GM21528 (cell line): ENCODE measurements around the gene SPNS2.
"Not testable (repeated sequence)": the region's sequence is repeated elsewhere in the genome, so short reads cannot be mapped to it uniquely, and the experiment has no call there.

Experiments
- ATAC-seq: cut with Tn5 transposase; IDR thresholded peaks from one replicate; pipeline ENCODE4 v1.9.1; 2021; ENCODE audit warnings: mild to moderate bottlenecking, moderate library complexity; ENCODE audit not compliant: unreplicated experiment, low FRiP score

SPNS2 gene

DNA sequence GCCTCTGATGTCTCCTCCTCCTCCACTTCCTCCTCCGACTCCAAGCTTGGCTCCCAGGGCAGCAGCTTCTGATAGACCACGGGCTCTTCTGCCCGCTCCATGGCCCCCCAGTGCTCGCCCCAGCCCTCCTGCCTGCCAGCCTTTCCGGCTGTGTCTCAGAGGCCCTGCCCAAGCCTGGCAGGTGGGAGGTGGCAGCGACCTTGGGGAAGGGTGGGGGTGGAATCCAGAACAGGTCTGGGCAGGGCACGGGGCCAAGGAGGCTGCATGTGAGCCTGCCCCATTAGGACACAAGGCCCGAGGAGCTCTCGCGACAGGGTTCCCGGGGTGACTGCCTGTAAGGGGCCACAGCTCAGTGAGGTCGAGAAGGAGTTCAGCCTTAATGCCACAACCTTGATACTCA is 61.7 kb downstream of the SPNS2 start, which contains the start of gene GGT6:
GGT6 (minus strand) TSS at position 157 of the 400 bp plus-strand sequence; CDS start at position 101, 56 bp downstream.
- ATAC-seq, result no peak

DNA sequence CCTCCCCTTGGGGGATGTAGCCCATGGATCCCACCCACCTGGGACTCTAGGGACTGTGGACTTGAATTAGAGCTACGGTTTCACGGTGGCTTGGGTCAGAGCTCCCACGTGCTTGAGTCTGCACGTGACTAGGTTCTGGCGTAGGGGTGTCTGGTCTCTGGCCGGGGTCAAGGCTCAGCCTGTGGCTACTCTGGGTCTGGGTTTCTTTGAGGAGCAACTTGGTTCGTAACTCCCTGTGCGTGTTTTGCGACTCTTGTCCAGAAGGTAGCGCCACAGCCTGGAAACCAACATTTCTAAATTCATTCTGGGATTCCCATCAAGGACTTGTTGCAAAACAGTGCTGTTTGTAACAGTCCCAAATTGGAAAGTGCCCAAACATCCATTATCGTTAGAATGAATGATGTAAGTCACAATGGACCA is 62.2 kb downstream of the SPNS2 start:
- no peak for ATAC-seq

- ATAC-seq, result no peak
Measured at GRCh38 chr17:4562015-4562969, 63.6 kb downstream of the SPNS2 start.

- no peak for ATAC-seq
Measured at GRCh38 chr17:4565209-4566141, 66.8 kb downstream of the SPNS2 start.

GRCh38 chr17:4566785-4567184 is 68.1 kb downstream of the SPNS2 start:
- no peak for ATAC-seq

DNA sequence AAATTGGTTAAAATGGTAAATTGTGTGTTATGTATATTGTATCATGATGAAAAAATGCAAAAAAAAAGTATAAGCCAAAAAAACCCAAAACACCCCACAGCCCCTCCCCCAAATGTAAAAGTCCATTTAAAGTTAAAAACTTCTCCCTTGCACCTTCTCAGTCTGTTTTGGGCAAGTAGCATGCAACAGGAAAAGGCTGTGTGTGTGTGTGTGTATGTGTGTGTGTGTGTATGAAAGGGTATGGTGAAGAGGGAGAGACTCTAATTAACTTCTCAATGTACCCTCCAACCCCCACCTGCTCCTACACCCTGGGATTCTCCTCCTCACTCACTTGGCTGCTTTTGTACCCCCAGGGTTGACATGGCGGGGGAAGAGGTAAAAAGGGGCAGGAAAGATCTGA is 70.9 kb downstream of the SPNS2 start:
- no peak for ATAC-seq

DNA sequence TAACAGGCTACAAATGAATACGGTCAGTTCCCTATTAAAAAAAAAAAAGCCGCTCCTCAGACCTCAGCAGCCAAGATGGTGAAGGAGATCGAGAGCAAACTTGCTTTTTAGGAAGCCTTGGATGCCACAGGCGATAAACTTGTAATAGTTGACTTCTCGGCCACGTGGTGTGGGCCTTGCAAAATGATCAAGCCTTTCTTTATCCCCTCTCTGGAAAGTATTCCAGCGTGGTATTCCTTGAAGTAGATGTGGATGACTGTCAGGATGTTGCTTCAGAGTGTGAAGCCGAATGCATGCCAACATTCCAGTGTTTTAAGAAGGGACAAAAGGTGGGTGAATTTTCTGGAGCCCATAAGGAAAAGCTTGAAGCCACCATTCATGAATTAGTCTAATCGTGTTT is 73.5 kb downstream of the SPNS2 start:
- no peak for ATAC-seq

DNA sequence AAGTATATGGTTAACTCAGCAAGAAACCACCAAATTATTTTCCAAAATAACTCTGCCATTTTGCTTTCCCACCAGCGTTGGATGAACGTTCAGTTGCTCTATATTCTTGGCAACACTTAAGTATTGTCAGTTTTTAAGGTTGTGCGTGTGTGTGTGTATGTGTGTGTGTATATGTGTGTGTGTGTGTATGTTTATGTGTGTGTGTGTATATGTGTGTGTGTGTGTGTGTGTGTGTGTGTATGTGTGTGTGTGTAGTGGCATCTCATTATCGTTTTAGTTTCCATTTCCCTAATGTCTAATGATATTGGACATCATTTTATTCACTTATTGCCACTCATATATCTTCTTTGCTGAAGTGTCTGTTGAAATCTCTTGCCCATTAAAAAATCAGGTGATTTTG is 74.4 kb downstream of the SPNS2 start:
- ATAC-seq, result no peak

DNA sequence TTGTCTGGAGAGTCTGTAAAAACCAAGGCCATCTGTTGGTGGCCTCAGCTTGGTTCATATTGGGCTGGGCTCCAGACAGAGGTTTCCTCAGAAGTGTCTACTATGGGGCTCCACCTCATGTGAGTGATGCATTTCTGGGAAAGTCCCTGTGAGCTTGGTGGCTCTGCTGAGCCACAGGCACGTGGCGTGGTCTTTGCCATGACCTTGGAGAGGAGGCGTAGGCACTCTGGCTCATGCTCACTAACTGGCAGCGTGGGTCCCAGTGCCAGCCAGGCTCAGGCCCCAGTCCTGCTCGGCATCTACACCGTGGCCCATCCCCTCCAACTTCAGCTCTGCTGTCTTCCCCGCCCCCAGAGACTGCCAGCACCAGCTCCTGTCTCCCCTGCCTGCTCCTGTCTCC is 75.0 kb downstream of the SPNS2 start:
- ATAC-seq, result no peak

- no peak for ATAC-seq
Measured at GRCh38 chr17:4574448-4575045, 75.9 kb downstream of the SPNS2 start.

GRCh38 chr17:4576161-4576558 is 77.5 kb downstream of the SPNS2 start:
- no peak for ATAC-seq

GRCh38 chr17:4576729-4577322 is 78.1 kb downstream of the SPNS2 start:
- no peak for ATAC-seq

DNA sequence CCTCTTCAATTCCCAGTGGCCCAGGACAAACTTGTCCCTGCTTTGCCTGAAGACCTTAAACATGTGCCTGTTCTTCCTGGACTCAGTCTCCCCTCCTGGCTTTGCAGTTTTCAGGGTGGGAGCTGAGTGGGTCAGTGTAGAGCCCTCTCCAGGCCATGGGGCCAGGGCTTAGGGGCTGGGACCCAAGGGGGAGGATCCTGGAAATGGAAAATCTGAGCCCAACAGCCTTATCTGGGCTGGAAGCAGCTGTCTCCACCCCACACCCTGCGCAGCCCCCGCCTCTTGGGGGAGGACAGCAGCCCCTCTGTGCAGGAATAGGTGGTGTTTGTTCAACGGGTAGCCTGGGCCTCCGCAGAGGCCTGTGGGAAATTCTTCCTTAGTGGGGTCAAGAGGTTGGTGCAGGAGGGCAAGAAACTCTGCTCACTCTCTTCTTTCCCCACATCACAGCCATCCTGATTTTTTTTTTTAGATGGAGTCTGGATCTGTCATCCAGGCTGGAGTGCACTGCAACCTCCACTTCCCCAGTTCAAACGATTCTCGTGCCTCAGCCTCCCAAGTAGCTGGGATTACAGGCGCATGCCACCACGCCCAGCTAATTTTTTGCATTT is 78.8 kb downstream of the SPNS2 start:
- ATAC-seq, result no peak

DNA sequence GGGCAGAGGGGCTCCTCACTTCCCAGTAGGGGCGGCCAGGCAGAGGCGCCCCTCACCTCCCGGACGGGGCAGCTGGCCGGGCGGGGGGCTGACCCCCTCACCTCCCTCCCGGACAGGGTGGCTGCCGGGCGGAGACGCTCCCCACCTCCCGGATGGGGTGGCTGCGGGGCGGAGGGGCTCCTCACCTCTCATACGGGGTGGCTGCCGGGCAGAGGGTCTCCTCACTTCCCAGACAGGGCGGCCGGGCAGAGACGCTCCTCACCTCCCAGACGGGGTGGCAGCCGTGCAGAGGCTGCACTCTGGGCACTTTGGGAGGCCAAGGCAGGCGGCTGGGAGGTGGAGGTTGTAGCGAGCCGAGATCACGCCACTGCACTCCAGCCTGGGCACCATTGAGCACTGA is 79.7 kb downstream of the SPNS2 start:
- not testable (repeated sequence) for ATAC-seq

- no peak for ATAC-seq
Measured at GRCh38 chr17:4579678-4580077, 81.0 kb downstream of the SPNS2 start.

GRCh38 chr17:4580291-4580690 is 81.6 kb downstream of the SPNS2 start:
- no peak for ATAC-seq

- ATAC-seq, result no peak
Measured at GRCh38 chr17:4582101-4582501, 83.4 kb downstream of the SPNS2 start.

GRCh38 chr17:4582691-4583090 is 84.0 kb downstream of the SPNS2 start:
- no peak for ATAC-seq

DNA sequence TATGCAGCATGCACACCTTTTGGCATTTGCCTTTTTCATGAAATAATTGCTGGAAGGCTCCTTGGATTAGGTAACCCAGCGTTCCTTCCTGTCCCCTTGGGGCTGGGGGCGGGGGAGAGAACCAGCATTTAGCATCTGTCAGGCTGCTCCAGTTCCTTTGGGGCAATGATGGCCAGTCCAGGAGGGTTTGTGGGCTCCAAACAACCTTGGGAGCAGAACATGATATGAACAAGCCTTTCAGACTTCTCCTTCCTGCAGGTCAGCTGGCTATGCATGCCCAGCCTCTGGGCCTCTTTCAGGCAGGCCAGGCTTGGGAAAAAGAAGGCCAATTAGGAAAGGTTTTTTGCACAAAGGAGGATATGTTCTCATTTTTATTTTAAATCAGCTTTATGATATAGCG is 84.5 kb downstream of the SPNS2 start:
- no peak for ATAC-seq

DNA sequence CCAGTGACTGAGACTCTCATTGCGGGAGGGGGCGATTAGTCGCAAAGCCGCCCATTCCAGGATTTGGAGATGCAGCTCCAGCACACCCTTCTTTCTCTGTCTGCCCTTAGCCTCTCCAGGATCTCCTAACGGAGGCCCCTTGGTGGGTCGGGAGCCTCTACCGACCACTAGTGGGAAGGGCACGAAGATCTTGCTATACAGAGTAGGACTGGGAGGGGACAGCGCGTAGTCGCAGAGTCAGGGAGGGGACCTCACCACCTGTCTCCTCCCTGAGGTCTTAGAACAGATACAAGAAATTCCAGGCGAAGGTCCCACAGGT is 85.1 kb downstream of the SPNS2 start:
- ATAC-seq, result no peak
